Natural killer cell (primary cell): Measurements from ENCODE around the gene WDFY4. TPM values are rescaled to one million over a fixed set of nuclear protein-coding genes. Genes with fewer than 3 reads are reported as not detected.

Experiments
- ATAC-seq, 3 donors: fragments of 150-1000 bp in 2 of 3; fragments of 200-7000 bp in 1 of 3; cut with Tn5 transposase; 1 replicate in 1 of 3; 2 replicates in 2 of 3; pipeline ENCODE4 v1.10.0; 2021; ENCODE audit warnings: mild to moderate bottlenecking in 2 of 3, moderate library complexity in 2 of 3
- DNase-seq, 2 donors: peaks; one replicate each; pipeline versions ENCODE4 v3.0.0 to v3.0.0-alpha.2; 2013 to 2021; ENCODE audit warnings: mixed read lengths in 1 of 2
- H3K27ac ChIP-seq: one replicate; pipeline ENCODE4 v1.5.1; 2013; ENCODE audit warnings: mild to moderate bottlenecking, low read length
- H3K27me3 ChIP-seq: one replicate; pipeline ENCODE4 v1.6.1; 2013; ENCODE audit warnings: low read length; ENCODE audit not compliant: control insufficient read depth, insufficient read depth
- H3K36me3 ChIP-seq: one replicate; pipeline ENCODE4 v1.6.1; 2013; ENCODE audit warnings: low read length; ENCODE audit not compliant: control insufficient read depth, insufficient read depth
- H3K4me1 ChIP-seq: one replicate; pipeline ENCODE4 v1.6.1; 2013; ENCODE audit warnings: low read length; ENCODE audit not compliant: control insufficient read depth, insufficient read depth
- H3K4me3 ChIP-seq: one replicate; pipeline ENCODE4 v1.5.1; 2013; ENCODE audit warnings: low read length
- H3K9me3 ChIP-seq: one replicate; pipeline ENCODE4 v1.6.1; 2013; ENCODE audit warnings: low read length; ENCODE audit not compliant: control insufficient read depth, insufficient read depth
- H3K27ac Mint-ChIP-seq, 2 donors: one replicate each; pipeline ENCODE4 v1.8.0; 2022; ENCODE audit warnings: mild to moderate bottlenecking in 2 of 2, mixed read lengths in 2 of 2, moderate library complexity in 1 of 2
- H3K27me3 Mint-ChIP-seq, 2 donors: one replicate each; pipeline ENCODE4 v1.8.0; 2022; ENCODE audit warnings: low read depth in 2 of 2, mixed read lengths in 2 of 2
- H3K36me3 Mint-ChIP-seq: one replicate; pipeline ENCODE4 v1.8.0; 2022; ENCODE audit warnings: mixed read lengths
- H3K4me1 Mint-ChIP-seq, 2 donors: one replicate each; pipeline ENCODE4 v1.8.0; 2022; ENCODE audit warnings: mixed read lengths in 2 of 2
- H3K4me3 Mint-ChIP-seq: one replicate; pipeline ENCODE4 v1.8.0; 2022; ENCODE audit warnings: mild to moderate bottlenecking, moderate library complexity, mixed read lengths
- H3K9me3 Mint-ChIP-seq, 2 donors: one replicate each; pipeline ENCODE4 v1.8.0; 2022; ENCODE audit warnings: mixed read lengths in 2 of 2
- WGBS: methylation state at CpG from one replicate; pipeline ENCODE4 v1.1.7; 2013; ENCODE audit warnings: missing lambda C conversion rate; ENCODE audit not compliant: insufficient coverage; 5-methylcytosine and 5-hydroxymethylcytosine counted together
- intact Hi-C: fragments of 100-400 bp; cut with micrococcal nuclease; formaldehyde crosslinking; loops from one replicate; pipeline ENCODE4 v1.14.2; 2022
- total RNA-seq, 4 donors: library from RNA; stranded (reverse); fragments of 120-200 nt in 1 of 4; gene quantifications; one replicate each; pipeline versions ENCODE4 v1.2.3 to v1.2.4, GENCODE V29; 2013 to 2022
- TF ChIP-seq, protein P1 (sequence below): fragments of 200-600 bp; IDR thresholded peaks from one replicate; pipeline ENCODE4 v1.8.0; 2022; ENCODE audit warnings: antibody characterized with exemption

WDFY4 gene
- total RNA-seq, 3 donors from 2014 or later (not counting 1 experiment from before 2014, with no cell fraction given), result 1.7 to 8.4 (median 3.5) TPM

DNA sequence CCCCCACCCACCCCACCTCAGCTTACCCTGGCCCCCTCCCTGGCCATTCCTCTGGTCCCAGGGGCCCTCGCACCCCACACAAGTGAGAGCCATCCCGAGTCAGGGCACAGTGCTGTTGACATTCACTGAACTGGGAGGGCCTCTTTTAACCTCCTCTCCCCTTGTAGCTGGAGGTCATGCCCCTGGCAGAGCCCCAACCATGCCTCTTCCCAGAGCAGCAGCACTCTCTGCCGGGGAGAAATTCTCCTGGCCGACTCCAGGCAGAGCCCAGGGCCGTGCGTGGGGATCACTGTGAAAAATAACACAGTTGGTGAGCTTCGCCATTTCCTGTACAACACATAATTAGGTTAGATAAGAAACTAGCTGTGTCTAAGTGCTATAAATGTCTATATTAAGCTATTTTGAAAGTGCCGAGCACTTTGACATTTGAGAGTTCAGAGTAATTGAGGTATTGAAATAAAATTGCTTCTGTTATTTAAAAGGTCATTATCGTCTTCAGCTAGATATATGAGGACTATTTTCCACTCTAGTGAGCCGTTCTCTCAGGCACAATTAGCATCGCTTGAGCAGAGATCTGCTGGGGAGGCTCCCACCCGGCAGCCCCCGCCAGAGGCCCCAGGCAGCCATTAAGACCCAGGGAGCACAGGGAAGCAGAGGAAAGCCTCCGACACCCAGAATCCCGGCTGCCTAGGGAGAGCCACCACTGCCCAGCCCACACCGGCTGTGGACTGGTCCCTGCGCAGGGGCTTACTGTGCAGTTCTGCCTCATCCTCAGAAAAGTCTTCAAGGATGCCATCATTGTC lies 317.4 kb downstream of the WDFY4 start:
- Mint-ChIP-seq H3K4me3 (no peak overlapping the region), H3K27me3 (peaks cover 0 to 3% of the 10 kb centered on the region in 2 donors), H3K9me3 (no peaks in the 10 kb centered on the region), H3K27ac (no peak overlapping the region), H3K36me3 (no peaks in the 10 kb centered on the region), H3K4me1 (no peaks in the 10 kb centered on the region)
- DNase-seq, result no peak
- no peaks in the 10 kb centered on the region for H3K27me3 ChIP-seq
- no peak overlapping the region for H3K4me3 ChIP-seq
- no peaks in the 10 kb centered on the region for H3K4me1 ChIP-seq
- intact Hi-C loops, result no loop called here
- no peaks in the 10 kb centered on the region for H3K9me3 ChIP-seq
- WGBS, result 68% methylated on average over 16 of the region's 17 CpGs
- TF ChIP-seq, protein P1, sequence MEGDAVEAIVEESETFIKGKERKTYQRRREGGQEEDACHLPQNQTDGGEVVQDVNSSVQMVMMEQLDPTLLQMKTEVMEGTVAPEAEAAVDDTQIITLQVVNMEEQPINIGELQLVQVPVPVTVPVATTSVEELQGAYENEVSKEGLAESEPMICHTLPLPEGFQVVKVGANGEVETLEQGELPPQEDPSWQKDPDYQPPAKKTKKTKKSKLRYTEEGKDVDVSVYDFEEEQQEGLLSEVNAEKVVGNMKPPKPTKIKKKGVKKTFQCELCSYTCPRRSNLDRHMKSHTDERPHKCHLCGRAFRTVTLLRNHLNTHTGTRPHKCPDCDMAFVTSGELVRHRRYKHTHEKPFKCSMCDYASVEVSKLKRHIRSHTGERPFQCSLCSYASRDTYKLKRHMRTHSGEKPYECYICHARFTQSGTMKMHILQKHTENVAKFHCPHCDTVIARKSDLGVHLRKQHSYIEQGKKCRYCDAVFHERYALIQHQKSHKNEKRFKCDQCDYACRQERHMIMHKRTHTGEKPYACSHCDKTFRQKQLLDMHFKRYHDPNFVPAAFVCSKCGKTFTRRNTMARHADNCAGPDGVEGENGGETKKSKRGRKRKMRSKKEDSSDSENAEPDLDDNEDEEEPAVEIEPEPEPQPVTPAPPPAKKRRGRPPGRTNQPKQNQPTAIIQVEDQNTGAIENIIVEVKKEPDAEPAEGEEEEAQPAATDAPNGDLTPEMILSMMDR, result no peak
- no peak overlapping the region for H3K27ac ChIP-seq
- no peak for ATAC-seq
- H3K36me3 ChIP-seq, result no peaks in the 10 kb centered on the region

DNA sequence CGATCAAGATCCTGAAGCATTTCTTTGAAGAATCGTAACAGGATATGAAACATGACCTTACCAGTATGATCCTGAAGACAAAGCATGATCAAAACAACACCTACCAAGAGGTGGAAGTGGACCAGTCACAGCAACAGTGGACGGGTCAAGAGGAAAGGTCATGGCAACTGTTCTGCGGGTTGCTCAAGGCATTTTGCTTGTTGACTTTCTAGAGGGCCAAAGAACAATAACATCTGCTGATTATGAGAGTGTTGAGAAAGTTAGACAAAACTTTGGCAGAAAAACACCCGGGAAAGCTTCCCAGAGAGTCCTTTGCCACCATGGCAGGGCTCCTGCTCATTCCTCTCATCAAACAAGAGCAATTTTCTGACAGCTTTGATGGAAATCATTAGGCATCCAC lies 320.6 kb downstream of the WDFY4 start:
- TF ChIP-seq, protein P1, result no peak
- no peak overlapping the region for H3K4me3 Mint-ChIP-seq
- Histone ChIP-seq H3K9me3 (no peaks in the 10 kb centered on the region), H3K4me3 (no peak overlapping the region), H3K27me3 (no peaks in the 10 kb centered on the region), H3K36me3 (no peaks in the 10 kb centered on the region), H3K4me1 (no peaks in the 10 kb centered on the region), H3K27ac (no peak overlapping the region)
- intact Hi-C loops, result no loop called here
- DNase-seq (no peak), ATAC-seq (no peak)
- no peaks in the 10 kb centered on the region for H3K9me3 Mint-ChIP-seq
- H3K27ac Mint-ChIP-seq, result no peak overlapping the region
- no peaks in the 10 kb centered on the region for H3K36me3 Mint-ChIP-seq
- peaks cover 0 to 3% of the 10 kb centered on the region in 2 donors for H3K27me3 Mint-ChIP-seq
- no peaks in the 10 kb centered on the region for H3K4me1 Mint-ChIP-seq
- 86% methylated on average over 5 of the region's 5 CpGs for whole genome bisulfite sequencing

DNA sequence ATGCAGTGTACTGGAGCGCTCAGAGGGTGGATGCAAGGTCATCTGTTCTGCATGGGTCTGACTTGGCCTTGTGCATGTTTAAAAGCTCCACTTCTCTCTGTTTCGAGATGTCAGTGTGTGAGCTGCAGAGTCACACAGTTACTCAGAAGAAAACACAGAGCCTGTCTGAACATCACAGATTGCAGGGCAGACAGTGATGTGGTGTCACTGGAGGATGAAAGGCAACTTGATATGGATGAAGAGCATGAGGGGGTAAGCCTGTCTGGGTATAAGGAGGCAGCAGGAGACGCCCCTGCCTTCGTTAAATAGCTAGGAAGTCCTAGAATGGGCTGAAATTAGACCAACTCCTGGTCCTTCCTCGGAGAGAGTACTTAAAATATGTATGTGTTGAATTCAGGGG lies 322.5 kb downstream of the WDFY4 start:
- no peak overlapping the region for H3K4me3 Mint-ChIP-seq
- intact Hi-C loops, result no loop called here
- no peaks in the 10 kb centered on the region for H3K4me1 ChIP-seq
- H3K36me3 Mint-ChIP-seq, result no peaks in the 10 kb centered on the region
- H3K27ac ChIP-seq, result no peak overlapping the region
- H3K4me3 ChIP-seq, result no peak overlapping the region
- H3K27me3 ChIP-seq, result no peaks in the 10 kb centered on the region
- WGBS, result 66% methylated on average over 4 of the region's 5 CpGs
- DNase-seq, result no peak
- no peaks in the 10 kb centered on the region for H3K27me3 Mint-ChIP-seq
- H3K4me1 Mint-ChIP-seq, result no peaks in the 10 kb centered on the region
- peak in 1 of 3 donors; percentile 21 for ATAC-seq
- TF ChIP-seq, protein P1, result no peak
- no peak overlapping the region for H3K27ac Mint-ChIP-seq
- no peaks in the 10 kb centered on the region for H3K36me3 ChIP-seq
- H3K9me3 ChIP-seq, result no peaks in the 10 kb centered on the region
- no peaks in the 10 kb centered on the region for H3K9me3 Mint-ChIP-seq

DNA sequence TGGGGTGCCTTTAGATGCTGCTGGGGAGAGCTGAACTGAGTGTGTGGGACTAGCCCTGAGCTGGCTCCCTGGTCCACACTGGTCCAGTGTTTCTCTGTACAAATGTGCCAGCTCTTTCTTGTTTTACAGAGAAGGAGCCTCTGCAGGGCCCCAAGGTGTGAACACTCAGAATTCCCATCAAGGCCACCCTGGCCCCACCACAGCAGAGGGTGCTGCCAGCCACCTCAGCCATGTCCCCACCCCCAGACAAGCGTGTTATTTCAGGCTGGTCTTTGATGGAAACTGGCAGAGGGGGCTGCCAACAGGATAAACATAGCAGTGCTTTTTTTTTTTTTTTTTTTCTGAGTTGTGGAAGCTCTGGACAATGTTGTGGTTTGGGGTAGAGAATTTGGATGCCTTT lies 323.4 kb downstream of the WDFY4 start:
- Histone ChIP-seq H3K4me1 (no peaks in the 10 kb centered on the region), H3K9me3 (no peaks in the 10 kb centered on the region), H3K36me3 (no peaks in the 10 kb centered on the region), H3K4me3 (no peak overlapping the region), H3K27ac (no peak overlapping the region), H3K27me3 (no peaks in the 10 kb centered on the region)
- intact Hi-C loops, result no loop called here
- H3K4me1 Mint-ChIP-seq, result no peaks in the 10 kb centered on the region
- H3K27ac Mint-ChIP-seq, result no peak overlapping the region
- H3K36me3 Mint-ChIP-seq, result no peaks in the 10 kb centered on the region
- peaks cover 0 to 4% of the 10 kb centered on the region in 2 donors for H3K27me3 Mint-ChIP-seq
- WGBS, result 71% methylated on average over 1 of the region's 1 CpG
- no peaks in the 10 kb centered on the region for H3K9me3 Mint-ChIP-seq
- DNase-seq (no peak), ATAC-seq (no peak)
- TF ChIP-seq, protein P1, result no peak
- no peak overlapping the region for H3K4me3 Mint-ChIP-seq
